WTC11 (cell line): ENCODE results near the gene DNAJC15. TPM values are rescaled to one million over a fixed set of nuclear protein-coding genes. Genes with fewer than 3 reads are reported as not detected.
A peak's percentile ranks its signal among the peaks of the same experiment; 100 is the strongest.
"Not testable (repeated sequence)": the region's sequence is repeated elsewhere in the genome, so short reads cannot be mapped to it uniquely, and the experiment has no call there.

Experiments
- ATAC-seq: fragments of 200-7000 bp; cut with Tn5 transposase; 2 replicates; pipeline ENCODE4 v1.10.0; 2021; ENCODE audit warnings: mild to moderate bottlenecking, moderate library complexity
- CTCF ChIA-PET: fragments of 300-600 bp; sonication (Branson Sonifier 250); formaldehyde crosslinking; loops from one replicate; lab custom pipeline; 2021; ENCODE audit warnings: antibody characterized with exemption; lab: Charles Lee
- POLR2A ChIA-PET: fragments of 350-600 bp; sonication (Branson Sonifier 250); formaldehyde crosslinking; loops from one replicate; lab custom pipeline; 2021; ENCODE audit warnings: antibody characterized with exemption; lab: Charles Lee
- DNase-seq: peaks from one replicate; pipeline ENCODE4 v3.0.0; 2021; ENCODE audit warnings: low spot score
- H3K27ac Mint-ChIP-seq: 2 replicates; pipeline ENCODE4 v1.8.0; 2021; ENCODE audit warnings: mixed read lengths
- H3K27me3 Mint-ChIP-seq: 2 replicates; pipeline ENCODE4 v1.8.0; 2021; ENCODE audit warnings: low read depth, mild to moderate bottlenecking, moderate library complexity, mixed read lengths
- H3K36me3 Mint-ChIP-seq: 2 replicates; pipeline ENCODE4 v1.8.0; 2021; ENCODE audit warnings: mixed read lengths
- H3K4me1 Mint-ChIP-seq: 2 replicates; pipeline ENCODE4 v1.8.0; 2022; ENCODE audit warnings: mixed read lengths
- H3K4me3 Mint-ChIP-seq: 2 replicates; pipeline ENCODE4 v1.8.0; 2021; ENCODE audit warnings: mild to moderate bottlenecking, moderate library complexity, mixed read lengths
- H3K9me3 Mint-ChIP-seq: 2 replicates; pipeline ENCODE4 v1.8.0; 2021; ENCODE audit warnings: mixed read lengths
- ARID4B ChIP-seq: sonication (generic); formaldehyde crosslinking; IDR thresholded peaks from 2 replicates; pipeline ENCODE4 v1.8.0; 2023; ENCODE audit warnings: missing genetic modification reagents, mild to moderate bottlenecking, borderline replicate concordance
- FOXJ3 ChIP-seq: sonication (generic); formaldehyde crosslinking; IDR thresholded peaks from 2 replicates; pipeline ENCODE4 v1.9.0; 2021; ENCODE audit warnings: missing genetic modification reagents, mild to moderate bottlenecking, borderline replicate concordance
- FOXP4 ChIP-seq: sonication (generic); formaldehyde crosslinking; IDR thresholded peaks from 2 replicates; pipeline ENCODE4 v1.8.0; 2022; ENCODE audit warnings: mild to moderate bottlenecking, missing genetic modification reagents
- HMGXB4 ChIP-seq: sonication (generic); formaldehyde crosslinking; IDR thresholded peaks from 2 replicates; pipeline ENCODE4 v1.8.1; 2023; ENCODE audit warnings: mild to moderate bottlenecking, moderate library complexity, missing genetic modification reagents
- NFYB ChIP-seq: sonication (generic); formaldehyde crosslinking; conservative IDR thresholded peaks from 2 replicates; pipeline ENCODE4 v1.8.0; 2022; ENCODE audit warnings: low read depth, missing genetic modification reagents
- PRDM15 ChIP-seq: sonication (generic); formaldehyde crosslinking; IDR thresholded peaks from 2 replicates; pipeline ENCODE4 v1.8.0; 2022; ENCODE audit warnings: missing genetic modification reagents
- TEAD4 ChIP-seq: sonication (generic); formaldehyde crosslinking; IDR thresholded peaks from 2 replicates; pipeline ENCODE4 v1.8.0; 2022; ENCODE audit warnings: mild to moderate bottlenecking, missing genetic modification reagents
- ZBTB43 ChIP-seq: sonication (generic); formaldehyde crosslinking; IDR thresholded peaks from 2 replicates; pipeline ENCODE4 v1.8.1; 2023; ENCODE audit warnings: mild to moderate bottlenecking, missing genetic modification reagents
- ZNF263 ChIP-seq: sonication (generic); formaldehyde crosslinking; IDR thresholded peaks from 2 replicates; pipeline ENCODE4 v1.8.1; 2022; ENCODE audit warnings: low read depth, mild to moderate bottlenecking, moderate library complexity, missing genetic modification reagents
- total RNA-seq: library from RNA; stranded (reverse); gene quantifications from 3 replicates; pipeline ENCODE4 v1.2.3, GENCODE V29; 2021

DNAJC15 gene
- total RNA-seq, 1 experiment from 2014 or later = 12.2 TPM

- DNase-seq (no peak), ATAC-seq (no peak)
- H3K9me3 Mint-ChIP-seq = no peaks in the 10 kb centered on the region; the same call in 1 of the 2 replicates
- ChIA-PET CTCF (no interaction called here), POLR2A (no interaction called here)
- peaks cover 4% of the 10 kb centered on the region; the same call in 1 of the 2 replicates for H3K36me3 Mint-ChIP-seq
- H3K4me1 Mint-ChIP-seq = peaks cover 46% of the 10 kb centered on the region
- no peak for TF ChIP-seq TEAD4
- TF ChIP-seq FOXJ3 = no peak
- no peak for TF ChIP-seq PRDM15
- TF ChIP-seq FOXP4 (CRISPR knock-in tag) = no peak
- no peak for TF ChIP-seq ZBTB43
- no peak for TF ChIP-seq HMGXB4 (CRISPR knock-in tag)
- no peaks in the 10 kb centered on the region for H3K27me3 Mint-ChIP-seq
- H3K27ac Mint-ChIP-seq = 0 out of 2 replicates have a peak overlapping the region, but pooled peaks have one; percentile 59
- no peak overlapping the region for H3K4me3 Mint-ChIP-seq
These were observed 16.6 kb downstream of the DNAJC15 start for GRCh38 chr13:43039966-43040365.

- Mint-ChIP-seq H3K4me1 (peaks cover 48% of the 10 kb centered on the region), H3K27ac (peak overlapping the region; percentile 59)
- H3K36me3 Mint-ChIP-seq, POLR2A ChIA-PET, H3K27me3 Mint-ChIP-seq, H3K4me3 Mint-ChIP-seq, CTCF ChIA-PET, H3K9me3 Mint-ChIP-seq, DNase-seq: not testable (repeated sequence)
- peak; percentile 68 for ATAC-seq
These were observed 17.4 kb downstream of the DNAJC15 start for GRCh38 chr13:43040581-43041368.

- Mint-ChIP-seq H3K9me3 (no peaks in the 10 kb centered on the region; the same call in 1 of the 2 replicates), H3K36me3 (peaks cover 6% of the 10 kb centered on the region; the same call in 1 of the 2 replicates), H3K27ac (no peak overlapping the region), H3K4me1 (peaks cover 53% of the 10 kb centered on the region), H3K27me3 (no peaks in the 10 kb centered on the region), H3K4me3 (no peak overlapping the region)
- no peak for TF ChIP-seq ZNF263
- ATAC-seq = no peak
- no peak for DNase-seq
- ChIA-PET POLR2A (no interaction called here), CTCF (no interaction called here)
These were observed 18.1 kb downstream of the DNAJC15 start for GRCh38 chr13:43041369-43041921.

- Mint-ChIP-seq H3K27ac (no peak overlapping the region), H3K9me3 (no peaks in the 10 kb centered on the region; the same call in 1 of the 2 replicates), H3K4me1 (peaks cover 52% of the 10 kb centered on the region), H3K36me3 (peaks cover 6% of the 10 kb centered on the region; the same call in 1 of the 2 replicates), H3K27me3 (no peaks in the 10 kb centered on the region), H3K4me3 (no peak overlapping the region)
- ChIA-PET CTCF (no interaction called here), POLR2A (no interaction called here)
- DNase-seq = no peak
- no peak for ATAC-seq
- TF ChIP-seq ARID4B (no peak), TEAD4 (no peak), NFYB (CRISPR knock-in tag) (no peak)
These were observed 19.1 kb downstream of the DNAJC15 start for GRCh38 chr13:43042410-43042921.
